WTC11 (cell line): ENCODE results near the gene ATP2B2.

ENCODE experiments used
- E2F5 ChIP-seq: sonication (generic); formaldehyde crosslinking; IDR thresholded peaks from 2 replicates; pipeline ENCODE4 v1.8.1; 2022; ENCODE audit warnings: mild to moderate bottlenecking, moderate library complexity, missing genetic modification reagents
- GTF2I ChIP-seq: fragments of 250-450 bp; sonication (Bioruptor Pico); conservative IDR thresholded peaks from 2 replicates; pipeline ENCODE4 v1.4.0; 2021; ENCODE audit warnings: mild to moderate bottlenecking
- MAX ChIP-seq: sonication (generic); formaldehyde crosslinking; IDR thresholded peaks from 2 replicates; pipeline ENCODE4 v1.8.0; 2022; ENCODE audit warnings: mild to moderate bottlenecking, missing genetic modification reagents
- MLX ChIP-seq: sonication (generic); formaldehyde crosslinking; IDR thresholded peaks from 2 replicates; pipeline ENCODE4 v1.8.1; 2023; ENCODE audit warnings: mild to moderate bottlenecking, missing genetic modification reagents, moderate library complexity
- SP1 ChIP-seq: sonication (generic); formaldehyde crosslinking; conservative IDR thresholded peaks from 2 replicates; pipeline ENCODE4 v1.8.1; 2022; ENCODE audit warnings: missing genetic modification reagents
- USF1 ChIP-seq: sonication (generic); formaldehyde crosslinking; IDR thresholded peaks from 2 replicates; pipeline ENCODE4 v1.8.0; 2022; ENCODE audit warnings: mild to moderate bottlenecking, missing genetic modification reagents
- USF2 ChIP-seq: sonication (generic); formaldehyde crosslinking; IDR thresholded peaks from 2 replicates; pipeline ENCODE4 v1.8.1; 2023; ENCODE audit warnings: mild to moderate bottlenecking, missing genetic modification reagents, moderate library complexity
- ZBTB21 ChIP-seq: sonication (generic); formaldehyde crosslinking; IDR thresholded peaks from 2 replicates; pipeline ENCODE4 v1.8.1; 2023; ENCODE audit warnings: mild to moderate bottlenecking, missing genetic modification reagents, borderline replicate concordance
- ZNF138 ChIP-seq: sonication (generic); formaldehyde crosslinking; conservative IDR thresholded peaks from 2 replicates; pipeline ENCODE4 v1.8.1; 2022; ENCODE audit warnings: mild to moderate bottlenecking, moderate library complexity, missing genetic modification reagents
- ZNF232 ChIP-seq: sonication (generic); formaldehyde crosslinking; IDR thresholded peaks from 2 replicates; pipeline ENCODE4 v1.8.0; 2022; ENCODE audit warnings: mild to moderate bottlenecking, missing genetic modification reagents
- TF ChIP-seq, protein P1 (sequence below): fragments of 200-600 bp; IDR thresholded peaks from 2 replicates; pipeline ENCODE4 v1.8.0; 2022; ENCODE audit warnings: antibody characterized with exemption
- TF ChIP-seq, protein P2 (sequence below): sonication (generic); formaldehyde crosslinking; IDR thresholded peaks from 2 replicates; pipeline ENCODE4 v1.8.1; 2022; ENCODE audit warnings: low read depth, missing genetic modification reagents, borderline replicate concordance

DNA sequence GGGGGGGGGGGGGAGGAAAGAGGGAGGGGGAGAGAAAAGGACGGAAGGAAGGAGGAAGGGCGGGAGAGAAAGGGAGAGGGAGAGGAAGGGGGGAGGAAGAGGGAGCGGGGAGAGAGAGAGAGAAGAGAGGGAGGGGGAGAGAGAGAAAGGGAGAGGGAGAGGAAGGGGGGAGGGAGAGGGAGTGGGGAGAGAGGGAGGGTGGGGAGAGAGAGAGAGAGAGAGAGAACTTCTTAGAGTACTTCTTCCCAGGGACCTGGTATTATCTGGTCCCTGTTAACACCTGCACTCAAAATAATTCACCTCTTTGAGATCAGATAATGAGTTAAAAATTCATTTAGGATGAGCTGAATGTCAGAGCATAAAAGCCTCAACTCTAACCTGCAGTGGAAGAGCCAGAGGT is 185.6 kb downstream of the ATP2B2 start:
- no peak for TF ChIP-seq SP1
- no peak for TF ChIP-seq MLX
- no peak for TF ChIP-seq ZBTB21 (CRISPR knock-in tag)
- TF ChIP-seq, protein P1, sequence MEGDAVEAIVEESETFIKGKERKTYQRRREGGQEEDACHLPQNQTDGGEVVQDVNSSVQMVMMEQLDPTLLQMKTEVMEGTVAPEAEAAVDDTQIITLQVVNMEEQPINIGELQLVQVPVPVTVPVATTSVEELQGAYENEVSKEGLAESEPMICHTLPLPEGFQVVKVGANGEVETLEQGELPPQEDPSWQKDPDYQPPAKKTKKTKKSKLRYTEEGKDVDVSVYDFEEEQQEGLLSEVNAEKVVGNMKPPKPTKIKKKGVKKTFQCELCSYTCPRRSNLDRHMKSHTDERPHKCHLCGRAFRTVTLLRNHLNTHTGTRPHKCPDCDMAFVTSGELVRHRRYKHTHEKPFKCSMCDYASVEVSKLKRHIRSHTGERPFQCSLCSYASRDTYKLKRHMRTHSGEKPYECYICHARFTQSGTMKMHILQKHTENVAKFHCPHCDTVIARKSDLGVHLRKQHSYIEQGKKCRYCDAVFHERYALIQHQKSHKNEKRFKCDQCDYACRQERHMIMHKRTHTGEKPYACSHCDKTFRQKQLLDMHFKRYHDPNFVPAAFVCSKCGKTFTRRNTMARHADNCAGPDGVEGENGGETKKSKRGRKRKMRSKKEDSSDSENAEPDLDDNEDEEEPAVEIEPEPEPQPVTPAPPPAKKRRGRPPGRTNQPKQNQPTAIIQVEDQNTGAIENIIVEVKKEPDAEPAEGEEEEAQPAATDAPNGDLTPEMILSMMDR: no peak
- TF ChIP-seq, protein P2, sequence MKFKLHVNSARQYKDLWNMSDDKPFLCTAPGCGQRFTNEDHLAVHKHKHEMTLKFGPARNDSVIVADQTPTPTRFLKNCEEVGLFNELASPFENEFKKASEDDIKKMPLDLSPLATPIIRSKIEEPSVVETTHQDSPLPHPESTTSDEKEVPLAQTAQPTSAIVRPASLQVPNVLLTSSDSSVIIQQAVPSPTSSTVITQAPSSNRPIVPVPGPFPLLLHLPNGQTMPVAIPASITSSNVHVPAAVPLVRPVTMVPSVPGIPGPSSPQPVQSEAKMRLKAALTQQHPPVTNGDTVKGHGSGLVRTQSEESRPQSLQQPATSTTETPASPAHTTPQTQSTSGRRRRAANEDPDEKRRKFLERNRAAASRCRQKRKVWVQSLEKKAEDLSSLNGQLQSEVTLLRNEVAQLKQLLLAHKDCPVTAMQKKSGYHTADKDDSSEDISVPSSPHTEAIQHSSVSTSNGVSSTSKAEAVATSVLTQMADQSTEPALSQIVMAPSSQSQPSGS (CRISPR knock-in tag): no peak
- TF ChIP-seq ZNF232 (CRISPR knock-in tag): no peak
- no peak for TF ChIP-seq GTF2I (CRISPR knock-in tag)
- TF ChIP-seq MAX (CRISPR knock-in tag): no peak
- no peak for TF ChIP-seq ZNF138 (CRISPR knock-in tag)
- no peak for TF ChIP-seq USF1 (CRISPR knock-in tag)
- TF ChIP-seq E2F5 (CRISPR knock-in tag): no peak
- TF ChIP-seq USF2: no peak
